Esophagus (tissue), 2 donors: ENCODE data around the gene MAP3K1. TPM values are rescaled to one million over a fixed set of nuclear protein-coding genes. Genes with fewer than 3 reads are reported as not detected.
A peak's percentile ranks its signal among the peaks of the same experiment; 100 is the strongest.

Experiments
- H3K27ac ChIP-seq, 2 donors: one replicate each; pipeline ENCODE4 v1.5.1; 2013; ENCODE audit warnings: low read depth in 2 of 2, mild to moderate bottlenecking in 2 of 2, inconsistent platforms in 1 of 2, low read length in 1 of 2, moderate library complexity in 1 of 2
- H3K27me3 ChIP-seq, 2 donors: one replicate each; pipeline ENCODE4 v1.6.1; 2013; ENCODE audit warnings: low read length in 2 of 2, control low read depth in 1 of 2, mild to moderate bottlenecking in 1 of 2; ENCODE audit not compliant: insufficient read depth in 2 of 2, control insufficient read depth in 1 of 2
- H3K36me3 ChIP-seq, 2 donors: one replicate each; pipeline ENCODE4 v1.6.1; 2013; ENCODE audit warnings: low read length in 1 of 2; ENCODE audit not compliant: control insufficient read depth in 2 of 2, insufficient read depth in 2 of 2
- H3K4me1 ChIP-seq, 2 donors: one replicate each; pipeline ENCODE4 v1.6.1; 2013; ENCODE audit warnings: low read length in 1 of 2; ENCODE audit not compliant: control insufficient read depth in 2 of 2, insufficient read depth in 2 of 2
- H3K4me3 ChIP-seq, 2 donors: one replicate each; pipeline ENCODE4 v1.5.1; 2013; ENCODE audit warnings: low read length in 2 of 2, mild to moderate bottlenecking in 2 of 2, low read depth in 1 of 2, moderate library complexity in 1 of 2
- H3K9me3 ChIP-seq, 2 donors: one replicate each; pipeline ENCODE4 v1.6.1; 2013; ENCODE audit warnings: mild to moderate bottlenecking in 2 of 2, low read depth in 1 of 2, low read length in 1 of 2, moderate library complexity in 1 of 2; ENCODE audit not compliant: control insufficient read depth in 2 of 2, insufficient read depth in 1 of 2
- WGBS, 2 donors: extraction: QIAGEN DNeasy Blood & Tissue Kit; methylation state at CpG; one replicate each; pipeline ENCODE4 v1.1.7; 2013; 5-methylcytosine and 5-hydroxymethylcytosine counted together
- polyA plus RNA-seq, 2 donors: library from polyadenylated mRNA; stranded (reverse); fragments of 200-250 nt; gene quantifications; one replicate each; pipeline ENCODE4 v1.2.3, GENCODE V29; 2013
- donor health status: healthy with polysubstance abuse.
- donor health status: Bipolar disorder and iron deficiency.

MAP3K1 gene
- polyA plus RNA-seq, 2 donors: 7.0 to 10.0 TPM

DNA sequence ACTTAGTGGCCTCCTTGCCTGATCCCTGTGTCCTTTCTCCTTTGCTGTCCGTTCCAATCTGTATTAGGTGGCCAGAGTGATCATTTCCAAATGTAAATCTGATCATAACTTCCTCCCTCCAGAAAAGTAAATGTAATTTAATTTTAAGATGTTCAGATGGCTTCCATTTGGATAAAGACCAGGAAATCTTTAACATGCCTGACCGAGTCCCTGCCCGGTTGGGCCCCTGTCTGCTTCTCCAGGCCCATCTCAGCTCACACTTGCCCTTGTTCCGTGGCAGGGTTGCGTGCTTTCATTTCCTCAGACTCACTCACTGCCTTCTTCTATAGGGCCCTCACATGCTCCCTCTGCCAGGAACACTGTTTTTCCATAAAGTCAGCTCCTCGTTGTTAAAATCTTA, 7.6 kb downstream of the MAP3K1 start:
- Histone ChIP-seq H3K9me3 (no peaks in the 10 kb centered on the region), H3K4me3 (no peak overlapping the region), H3K4me1 (peaks cover 6 to 15% of the 10 kb centered on the region in 2 donors), H3K27me3 (no peaks in the 10 kb centered on the region), H3K27ac (no peak overlapping the region), H3K36me3 (peaks cover 0 to 2% of the 10 kb centered on the region in 2 donors)
- 59 to 63% methylated on average over 6 of the region's 6 CpGs for WGBS, 2 donors

DNA sequence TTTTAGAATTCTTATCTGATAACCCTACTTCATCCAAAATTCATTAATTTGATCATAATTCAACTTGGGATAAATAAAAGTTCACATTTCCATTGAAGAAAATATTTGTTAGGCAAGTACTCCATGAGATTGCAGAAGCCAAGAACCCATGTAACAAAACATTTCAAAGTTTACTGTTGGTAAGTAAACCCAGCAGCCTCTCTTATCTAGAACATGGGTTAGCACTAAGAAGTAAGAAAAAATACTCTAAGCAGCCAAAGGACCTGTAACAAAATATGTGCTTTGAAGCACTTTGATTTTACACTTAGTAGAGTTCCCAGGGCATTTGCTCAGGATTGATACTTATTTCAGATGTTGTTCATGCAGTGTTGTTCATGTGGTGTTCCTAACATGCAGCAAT, 8.7 kb downstream of the MAP3K1 start:
- Histone ChIP-seq H3K4me1 (peaks cover 6 to 15% of the 10 kb centered on the region in 2 donors), H3K36me3 (peaks cover 0 to 2% of the 10 kb centered on the region in 2 donors), H3K9me3 (no peaks in the 10 kb centered on the region), H3K27ac (no peak overlapping the region), H3K4me3 (no peak overlapping the region), H3K27me3 (no peaks in the 10 kb centered on the region)

DNA sequence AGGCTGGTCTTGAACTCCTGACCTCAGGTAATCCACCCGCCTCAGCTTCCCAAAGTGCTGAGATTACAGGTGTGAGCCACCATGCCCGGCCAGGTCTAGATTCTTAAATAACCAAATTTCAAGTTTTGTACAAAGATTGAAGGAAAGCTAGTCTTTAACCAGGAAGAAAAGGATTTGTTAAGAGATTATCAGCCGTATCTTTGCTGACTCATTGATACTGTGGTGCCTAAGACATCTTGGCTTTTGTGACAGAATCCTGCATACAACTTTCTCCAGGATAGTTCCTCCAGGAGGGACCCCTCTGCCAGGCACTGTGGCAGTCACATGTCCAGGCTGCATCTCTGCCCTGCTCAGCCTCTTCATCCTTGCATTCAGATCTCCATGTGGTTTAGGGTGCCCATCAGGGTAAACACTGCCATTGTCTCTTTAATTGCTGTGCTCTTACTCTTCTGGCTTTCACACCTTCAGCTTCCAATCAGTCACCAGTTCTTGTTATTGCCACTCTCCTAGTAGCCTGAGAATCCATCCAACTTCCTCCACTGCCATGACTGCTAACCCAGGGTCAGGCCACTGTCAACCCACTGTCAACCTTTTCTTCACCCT, 10.0 kb downstream of the MAP3K1 start:
- peaks cover 0 to 2% of the 10 kb centered on the region in 2 donors for H3K36me3 ChIP-seq
- no peaks in the 10 kb centered on the region for H3K27me3 ChIP-seq
- no peak overlapping the region for H3K4me3 ChIP-seq
- 68 to 71% methylated on average over 3 of the region's 3 CpGs for WGBS, 2 donors
- no peaks in the 10 kb centered on the region for H3K9me3 ChIP-seq
- H3K4me1 ChIP-seq: peaks cover 6 to 14% of the 10 kb centered on the region in 2 donors
- no peak overlapping the region for H3K27ac ChIP-seq

DNA sequence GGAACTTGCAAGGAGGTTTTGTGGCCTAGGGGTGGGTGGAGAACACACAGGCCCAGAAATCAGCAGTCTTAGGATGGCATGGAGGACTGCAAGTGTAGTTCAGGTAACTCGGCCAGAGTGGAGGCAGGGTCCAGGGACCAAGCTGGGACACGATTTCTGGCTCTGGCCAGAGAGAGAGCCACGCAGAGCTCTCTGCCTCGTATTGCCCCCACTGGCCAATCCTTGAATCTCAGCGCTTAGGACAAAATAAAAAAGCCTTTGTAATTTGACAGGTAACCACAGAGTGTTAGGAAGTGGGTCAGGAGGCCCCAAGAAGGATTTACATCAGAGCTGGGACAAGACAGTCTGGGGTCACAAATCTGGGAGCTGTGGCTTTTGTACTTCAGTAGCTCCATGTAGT, 11.7 kb downstream of the MAP3K1 start:
- no peak overlapping the region for H3K4me3 ChIP-seq
- WGBS, 2 donors: 60 to 62% methylated on average over 5 of the region's 5 CpGs
- H3K27ac ChIP-seq: no peak overlapping the region
- no peaks in the 10 kb centered on the region for H3K9me3 ChIP-seq
- no peaks in the 10 kb centered on the region for H3K27me3 ChIP-seq
- H3K36me3 ChIP-seq: peaks cover 0 to 2% of the 10 kb centered on the region in 2 donors
- peaks cover 6 to 14% of the 10 kb centered on the region in 2 donors for H3K4me1 ChIP-seq

DNA sequence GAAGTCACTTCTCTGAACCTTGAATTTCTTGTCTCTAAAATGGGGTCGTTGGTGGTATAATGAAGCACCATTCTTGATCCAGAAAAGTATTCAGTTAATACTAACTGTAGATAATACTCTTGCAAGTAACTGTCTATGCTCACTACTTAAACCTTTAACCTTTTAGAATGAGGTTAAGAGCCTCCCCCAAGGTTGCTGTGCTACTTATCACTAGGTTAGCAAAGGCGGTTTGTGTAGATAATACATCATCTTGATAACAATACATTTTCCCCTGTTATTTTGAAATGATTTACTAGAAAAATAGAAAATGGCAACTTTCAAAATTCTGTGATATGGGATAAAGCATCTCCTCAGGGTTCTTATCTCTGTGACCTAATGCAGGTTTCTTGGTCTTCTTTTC, 12.6 kb downstream of the MAP3K1 start:
- no peak overlapping the region for H3K27ac ChIP-seq

DNA sequence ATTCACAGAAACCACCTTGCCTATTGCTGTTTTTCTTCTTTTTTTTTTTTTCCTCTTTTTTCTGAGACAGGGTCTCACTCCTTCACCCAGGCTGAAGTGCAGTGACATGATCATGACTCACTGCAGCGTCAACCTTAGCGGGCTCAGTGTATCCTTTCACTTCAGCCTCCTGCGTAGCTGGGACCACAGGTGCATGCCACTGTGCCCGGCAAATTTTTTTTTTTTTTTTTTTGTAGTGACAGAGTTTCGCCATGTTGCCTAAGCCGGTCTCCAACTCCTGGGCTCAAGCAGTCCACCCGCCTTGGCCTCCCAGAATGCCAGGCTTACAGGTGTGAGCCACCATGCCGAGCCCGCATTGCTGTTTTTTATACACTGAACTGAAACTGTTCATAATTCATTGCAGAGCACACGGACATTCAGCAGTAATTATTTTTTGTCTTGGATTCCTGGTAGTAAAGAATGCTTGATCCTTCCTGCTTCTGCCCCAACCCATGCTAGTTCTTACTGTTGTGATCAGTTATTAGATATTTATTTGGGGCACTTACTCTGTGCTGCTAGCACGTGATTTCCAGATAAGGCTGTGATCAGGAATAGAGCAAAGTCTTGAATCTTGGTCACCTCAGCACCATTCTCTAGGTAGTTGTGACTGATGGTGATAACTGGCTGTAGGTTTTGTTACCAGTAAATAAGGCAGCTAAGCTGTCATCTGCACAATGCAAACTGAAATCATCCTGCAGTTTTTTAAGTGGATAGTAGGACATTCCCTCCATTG, 14.0 kb downstream of the MAP3K1 start:
- H3K27ac ChIP-seq: no peak overlapping the region
- peaks cover 2 to 14% of the 10 kb centered on the region in 2 donors for H3K4me1 ChIP-seq
- no peaks in the 10 kb centered on the region for H3K27me3 ChIP-seq
- peaks cover 0 to 2% of the 10 kb centered on the region in 2 donors for H3K36me3 ChIP-seq
- H3K9me3 ChIP-seq: no peaks in the 10 kb centered on the region
- H3K4me3 ChIP-seq: no peak overlapping the region
- 63 to 74% methylated on average over 11 of the region's 11 CpGs for WGBS, 2 donors

More for the DNA sequence above, 12.6 kb downstream of the MAP3K1 start:
- H3K36me3 ChIP-seq: peaks cover 0 to 2% of the 10 kb centered on the region in 2 donors
- no peaks in the 10 kb centered on the region for H3K27me3 ChIP-seq
- no peak overlapping the region for H3K4me3 ChIP-seq
- 79 to 89% methylated on average over 2 of the region's 2 CpGs for WGBS, 2 donors
- no peaks in the 10 kb centered on the region for H3K9me3 ChIP-seq
- peaks cover 4 to 11% of the 10 kb centered on the region in 2 donors for H3K4me1 ChIP-seq

DNA sequence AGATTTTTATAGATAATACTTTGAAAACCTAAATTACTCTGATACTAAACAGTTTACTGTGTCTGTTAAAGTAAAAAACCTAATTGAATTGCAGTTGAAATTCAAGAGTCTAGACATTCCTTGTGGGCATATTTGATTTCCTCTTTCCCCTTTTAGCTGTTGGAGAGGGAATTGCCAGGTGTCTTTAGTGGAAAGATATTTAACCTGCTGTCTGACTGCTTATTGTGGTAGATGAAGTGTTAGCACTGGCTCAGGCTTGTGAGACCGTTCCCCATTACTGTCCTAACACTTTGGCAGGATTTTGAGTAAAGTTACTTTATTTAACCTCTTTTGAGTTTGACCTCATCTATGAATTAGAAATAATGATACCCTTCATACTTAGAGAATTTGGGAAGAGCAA, 16.4 kb downstream of the MAP3K1 start:
- peaks cover under 1 to 11% of the 10 kb centered on the region in 2 donors for H3K4me1 ChIP-seq
- WGBS, 2 donors: 21 to 45% methylated on average over 1 of the region's 1 CpG
- no peak overlapping the region for H3K27ac ChIP-seq
- no peaks in the 10 kb centered on the region for H3K9me3 ChIP-seq
- peaks cover 0 to 2% of the 10 kb centered on the region in 2 donors for H3K36me3 ChIP-seq
- no peaks in the 10 kb centered on the region for H3K27me3 ChIP-seq
- H3K4me3 ChIP-seq: no peak overlapping the region

DNA sequence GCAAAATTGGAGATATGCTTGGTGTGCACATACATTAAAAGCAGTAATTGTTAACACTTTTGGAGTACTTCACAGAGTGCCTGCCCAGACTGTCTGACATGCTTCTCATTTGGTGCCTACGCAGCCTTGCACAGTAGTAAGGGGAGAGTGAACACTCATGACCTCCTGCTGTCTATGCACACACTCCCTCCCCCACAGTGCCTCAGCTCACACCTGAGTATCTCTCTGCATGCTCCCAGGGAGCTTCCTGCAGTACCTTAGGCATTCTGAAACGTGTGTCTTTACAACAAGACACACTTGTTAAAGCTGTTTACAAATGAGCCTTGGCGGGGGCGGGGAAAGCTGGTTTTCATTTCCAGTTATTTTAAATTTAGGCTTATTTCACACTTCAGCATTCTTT, 18.0 kb downstream of the MAP3K1 start:
- Histone ChIP-seq H3K4me3 (no peak overlapping the region), H3K36me3 (no peaks in the 10 kb centered on the region), H3K4me1 (peaks cover 0 to 8% of the 10 kb centered on the region in 2 donors), H3K9me3 (no peaks in the 10 kb centered on the region), H3K27me3 (no peaks in the 10 kb centered on the region), H3K27ac (no peak overlapping the region)
- 67 to 72% methylated on average over 4 of the region's 4 CpGs for WGBS, 2 donors

DNA sequence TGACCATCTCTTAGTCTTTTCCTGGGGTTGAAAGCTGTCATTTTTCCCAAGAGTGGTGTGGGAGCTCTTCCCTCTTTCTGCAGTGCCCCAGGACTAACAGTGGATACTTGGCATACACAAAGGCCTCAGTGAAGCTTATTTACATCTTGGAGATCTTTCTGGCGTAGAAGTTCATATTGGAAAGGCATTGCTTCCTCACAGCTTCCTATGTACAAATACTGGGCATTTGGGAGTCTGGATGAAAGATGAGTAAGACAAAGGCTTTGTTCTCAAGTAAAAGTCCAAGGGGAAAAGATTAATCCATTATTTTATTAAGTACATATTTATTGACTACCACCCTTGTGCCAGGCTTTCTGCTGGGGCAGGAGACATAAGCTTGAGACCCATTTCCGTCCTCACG, 22.0 kb downstream of the MAP3K1 start:
- H3K4me3 ChIP-seq: no peak overlapping the region
- no peaks in the 10 kb centered on the region for H3K36me3 ChIP-seq
- no peaks in the 10 kb centered on the region for H3K9me3 ChIP-seq
- peak overlapping the region in 1 of 2 donors; percentile 79 for H3K27ac ChIP-seq
- WGBS, 2 donors: 63 to 83% methylated on average over 3 of the region's 3 CpGs
- H3K4me1 ChIP-seq: peaks cover 0 to 5% of the 10 kb centered on the region in 2 donors
- H3K27me3 ChIP-seq: no peaks in the 10 kb centered on the region

DNA sequence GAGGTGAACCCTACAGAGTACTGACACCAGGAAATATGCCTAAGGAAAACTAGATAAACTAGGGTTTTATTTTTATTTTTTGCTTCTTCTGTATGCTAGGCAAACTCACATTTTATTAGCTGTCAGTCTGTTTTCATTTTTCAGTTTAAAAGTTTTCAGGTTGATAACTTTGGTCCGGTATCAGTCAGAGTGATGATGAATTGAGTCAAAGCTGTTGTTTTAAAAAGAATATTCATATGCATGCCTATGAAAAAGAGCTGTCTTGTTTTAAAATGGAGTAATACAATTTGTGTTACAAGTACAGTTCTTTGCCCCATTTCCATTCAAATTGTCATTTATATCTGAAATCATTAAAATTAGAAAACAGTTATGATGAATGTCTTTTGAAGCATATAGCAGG, 22.6 kb downstream of the MAP3K1 start:
- no peaks in the 10 kb centered on the region for H3K27me3 ChIP-seq
- 50 to 71% methylated on average over 1 of the region's 1 CpG for WGBS, 2 donors
- H3K27ac ChIP-seq: peak overlapping the region in 1 of 2 donors; percentile 79
- no peaks in the 10 kb centered on the region for H3K9me3 ChIP-seq
- H3K4me3 ChIP-seq: no peak overlapping the region
- H3K36me3 ChIP-seq: no peaks in the 10 kb centered on the region
- peaks cover 0 to 5% of the 10 kb centered on the region in 2 donors for H3K4me1 ChIP-seq
